ENCODE results near the gene DCAF17.

GRCh38 chr2:171441470-171441869 is 7.4 kb downstream of the DCAF17 start:
- no peak for TF ChIP-seq POLR2A (IDR thresholded peaks at IDR 0.05)
- TF ChIP-seq, protein P1, sequence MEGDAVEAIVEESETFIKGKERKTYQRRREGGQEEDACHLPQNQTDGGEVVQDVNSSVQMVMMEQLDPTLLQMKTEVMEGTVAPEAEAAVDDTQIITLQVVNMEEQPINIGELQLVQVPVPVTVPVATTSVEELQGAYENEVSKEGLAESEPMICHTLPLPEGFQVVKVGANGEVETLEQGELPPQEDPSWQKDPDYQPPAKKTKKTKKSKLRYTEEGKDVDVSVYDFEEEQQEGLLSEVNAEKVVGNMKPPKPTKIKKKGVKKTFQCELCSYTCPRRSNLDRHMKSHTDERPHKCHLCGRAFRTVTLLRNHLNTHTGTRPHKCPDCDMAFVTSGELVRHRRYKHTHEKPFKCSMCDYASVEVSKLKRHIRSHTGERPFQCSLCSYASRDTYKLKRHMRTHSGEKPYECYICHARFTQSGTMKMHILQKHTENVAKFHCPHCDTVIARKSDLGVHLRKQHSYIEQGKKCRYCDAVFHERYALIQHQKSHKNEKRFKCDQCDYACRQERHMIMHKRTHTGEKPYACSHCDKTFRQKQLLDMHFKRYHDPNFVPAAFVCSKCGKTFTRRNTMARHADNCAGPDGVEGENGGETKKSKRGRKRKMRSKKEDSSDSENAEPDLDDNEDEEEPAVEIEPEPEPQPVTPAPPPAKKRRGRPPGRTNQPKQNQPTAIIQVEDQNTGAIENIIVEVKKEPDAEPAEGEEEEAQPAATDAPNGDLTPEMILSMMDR (IDR thresholded peaks at IDR 0.05) = no peak

All from gastroesophageal sphincter (tissue), 3 donors.